Ovary (tissue), 9 donors: ENCODE data around the gene FOXRED2. TPM values are rescaled to one million over a fixed set of nuclear protein-coding genes. Genes with fewer than 3 reads are reported as not detected.

Experiments
- DNase-seq, 5 donors: peaks; one replicate each; pipeline ENCODE4 v3.0.0-alpha.2; 2019 to 2020
- H3K27ac ChIP-seq, 2 donors: fragments of 200-600 bp; one replicate each; pipeline versions ENCODE4 v1.5.1 to v1.8.0; 2019 to 2022
- H3K27me3 ChIP-seq: fragments of 200-600 bp; one replicate; pipeline ENCODE4 v1.8.0; 2022
- H3K36me3 ChIP-seq: fragments of 200-600 bp; sonication (generic); one replicate; pipeline ENCODE4 v1.5.1; 2019
- H3K4me1 ChIP-seq: one replicate; pipeline ENCODE4 v1.8.1; 2013; ENCODE audit warnings: mild to moderate bottlenecking, moderate library complexity; ENCODE audit not compliant: insufficient read depth
- H3K4me3 ChIP-seq: fragments of 200-600 bp; sonication (generic); one replicate; pipeline ENCODE4 v1.5.1; 2017
- H3K9me3 ChIP-seq, 2 donors: fragments of 200-600 bp in 1 of 2; sonication (generic) in 1 of 2; one replicate each; pipeline versions ENCODE4 v1.5.1 to v1.8.1; 2013 to 2019; ENCODE audit warnings: mild to moderate bottlenecking in 1 of 2, moderate library complexity in 1 of 2
- CTCF ChIP-seq, 3 donors: fragments of 450-650 bp in 2 of 3; fragments of 200-600 bp in 1 of 3; IDR thresholded peaks; one replicate each; pipeline versions ENCODE4 v1.5.1 to v1.8.0; 2016 to 2022; ENCODE audit warnings: antibody characterized with exemption in 3 of 3, mild to moderate bottlenecking in 1 of 3
- EP300 ChIP-seq: sonication (generic); formaldehyde crosslinking; IDR thresholded peaks from one replicate; pipeline ENCODE4 v1.6.1; 2017; ENCODE audit warnings: antibody characterized with exemption
- POLR2A ChIP-seq: fragments of 450-650 bp; IDR thresholded peaks from one replicate; pipeline ENCODE4 v1.6.1; 2017; ENCODE audit warnings: antibody characterized with exemption, mild to moderate bottlenecking, moderate library complexity
- WGBS, 3 donors: extraction: QIAGEN DNeasy Blood & Tissue Kit in 1 of 3; methylation state at CpG; one replicate each; pipeline versions ENCODE4 v1.1.5 to v1.1.7; 2013 to 2017; 5-methylcytosine and 5-hydroxymethylcytosine counted together
- intact Hi-C, 4 donors: fragments of 100-400 bp; cut with DNase I; formaldehyde crosslinking; loops; one replicate each; pipeline versions ENCODE4 v1.11.0 to v1.15.1; 2022 to 2023
- polyA plus RNA-seq, 2 donors: library from polyadenylated mRNA; stranded (reverse); fragments of 200-250 nt in 1 of 2; fragments of 350-450 nt in 1 of 2; fragmentation: Illumina TruSeq in 1 of 2; extraction: RNeasy Lipid Tissue Mini Kit (QIAGEN cat#74804) in 1 of 2; gene quantifications; one replicate each; pipeline ENCODE4 v1.2.3, GENCODE V29; 2013 to 2014
- total RNA-seq, 7 donors: library from RNA; depleted of rRNA in 2 of 7; stranded (reverse); fragments of >200 nt in 2 of 7; fragmentation: NEBNext Ultra II Directional in 3 of 7; extraction: Animal tissue kit (Norgen Biotek cat#: 25700) in 3 of 7; gene quantifications; one replicate each; pipeline versions ENCODE4 v1.1.0 to v1.2.4, GENCODE V29; 2016 to 2023
- donor health status: DM: no; HTN: no; CAD: no; lungs with moderate emphysema.
- donor health status: DM: no; HTN: no; CAD: no.
- donor health status: Bipolar disorder and iron deficiency.
- donor health status: DM: yes; HTN: yes; CAD: no.
- donor health status: DM: no; HTN: no; CAD: no.
- donor health status: DM: yes; HTN: yes; CAD: no.

Gene FOXRED2
- total and polyA plus RNA-seq, 9 donors = 6.9 to 30.7 (median 23.1) TPM

GRCh38 chr22:36549033-36549432 lies 42.2 kb upstream of the FOXRED2 start:
- H3K9me3 ChIP-seq = no peaks in the 10 kb centered on the region
- H3K36me3 ChIP-seq = no peaks in the 10 kb centered on the region
- H3K27me3 ChIP-seq = no peaks in the 10 kb centered on the region
- no peak overlapping the region for H3K27ac ChIP-seq
- 43 to 47% (median 44%) methylated on average over 5 of the region's 5 CpGs for WGBS, 3 donors
- intact Hi-C loops = loop anchor here in 1 of 4 donors (10.0 kb wide), 1 partner anchor 216 kb away; no protein-coding TSS in a partner anchor
- TF ChIP-seq POLR2A = no peak
- no peak for TF ChIP-seq CTCF (IDR thresholded peaks at IDR 0.05)
- TF ChIP-seq EP300 = no peak
- H3K4me3 ChIP-seq = no peak overlapping the region
- H3K4me1 ChIP-seq = no peaks in the 10 kb centered on the region
- no peak for DNase-seq

DNA sequence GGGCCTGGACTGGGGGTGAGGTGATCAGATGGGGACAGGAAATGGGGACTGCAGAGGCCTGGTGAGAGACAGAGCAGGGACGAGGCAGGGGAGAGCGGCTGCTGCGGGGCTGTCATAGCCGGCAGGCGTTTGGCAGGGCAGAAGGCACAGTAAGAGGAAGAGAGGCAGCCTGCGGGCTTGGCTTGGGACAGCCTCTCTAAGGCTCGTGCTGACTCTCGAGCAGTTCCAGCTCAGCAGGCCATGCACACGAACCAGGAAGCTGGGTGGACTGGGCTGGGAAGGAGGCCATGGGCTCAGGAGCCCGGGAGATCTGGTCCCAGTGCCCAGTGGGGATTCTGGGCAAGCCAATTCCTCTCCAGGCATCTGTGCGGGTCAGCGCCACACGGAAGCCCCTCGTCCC lies 41.8 kb upstream of the FOXRED2 start:
- 43 to 44% (median 44%) methylated on average over 13 to 14 of the region's 14 CpGs for WGBS, 3 donors
- DNase-seq = no peak
- no peaks in the 10 kb centered on the region for H3K36me3 ChIP-seq
- no peaks in the 10 kb centered on the region for H3K4me1 ChIP-seq
- H3K9me3 ChIP-seq = no peaks in the 10 kb centered on the region
- no peaks in the 10 kb centered on the region for H3K27me3 ChIP-seq
- TF ChIP-seq POLR2A (no peak), CTCF (IDR thresholded peaks at IDR 0.05) (no peak), EP300 (no peak)
- intact Hi-C loops = loop anchor here in 1 of 4 donors (10.0 kb wide), 1 partner anchor 216 kb away; no protein-coding TSS in a partner anchor
- H3K4me3 ChIP-seq = no peak overlapping the region
- H3K27ac ChIP-seq = no peak overlapping the region

DNA sequence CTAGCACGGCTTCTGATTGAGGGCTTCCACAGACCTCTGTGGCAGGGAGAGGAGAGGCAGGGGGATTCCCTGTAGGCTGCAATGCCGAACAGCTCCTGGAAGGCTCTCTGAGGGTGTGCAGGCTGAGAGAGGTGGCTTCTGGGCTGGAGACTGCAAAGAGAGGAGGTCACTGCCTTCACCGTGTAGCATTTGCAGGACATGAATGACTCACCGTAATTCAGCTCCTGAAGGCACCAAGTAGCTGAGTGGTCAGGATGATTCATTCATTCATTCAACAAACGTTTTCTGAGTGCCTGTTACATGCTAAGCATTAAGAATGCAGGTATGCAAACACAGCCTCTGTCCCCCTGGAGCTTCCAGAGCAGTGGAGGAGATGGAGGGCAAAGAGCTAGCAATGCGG lies 40.1 kb upstream of the FOXRED2 start:
- TF ChIP-seq EP300 (no peak), POLR2A (no peak), CTCF (IDR thresholded peaks at IDR 0.05) (no peak)
- intact Hi-C loops = loop anchor here in 1 of 4 donors (10.0 kb wide), 1 partner anchor 218 kb away; no protein-coding TSS in a partner anchor
- no peak overlapping the region for H3K27ac ChIP-seq
- H3K4me3 ChIP-seq = no peak overlapping the region
- no peaks in the 10 kb centered on the region for H3K36me3 ChIP-seq
- DNase-seq = no peak
- H3K9me3 ChIP-seq = no peaks in the 10 kb centered on the region
- no peaks in the 10 kb centered on the region for H3K27me3 ChIP-seq
- WGBS, 3 donors = 24 to 35% (median 33%) methylated on average over 6 of the region's 6 CpGs
- no peaks in the 10 kb centered on the region for H3K4me1 ChIP-seq

DNA sequence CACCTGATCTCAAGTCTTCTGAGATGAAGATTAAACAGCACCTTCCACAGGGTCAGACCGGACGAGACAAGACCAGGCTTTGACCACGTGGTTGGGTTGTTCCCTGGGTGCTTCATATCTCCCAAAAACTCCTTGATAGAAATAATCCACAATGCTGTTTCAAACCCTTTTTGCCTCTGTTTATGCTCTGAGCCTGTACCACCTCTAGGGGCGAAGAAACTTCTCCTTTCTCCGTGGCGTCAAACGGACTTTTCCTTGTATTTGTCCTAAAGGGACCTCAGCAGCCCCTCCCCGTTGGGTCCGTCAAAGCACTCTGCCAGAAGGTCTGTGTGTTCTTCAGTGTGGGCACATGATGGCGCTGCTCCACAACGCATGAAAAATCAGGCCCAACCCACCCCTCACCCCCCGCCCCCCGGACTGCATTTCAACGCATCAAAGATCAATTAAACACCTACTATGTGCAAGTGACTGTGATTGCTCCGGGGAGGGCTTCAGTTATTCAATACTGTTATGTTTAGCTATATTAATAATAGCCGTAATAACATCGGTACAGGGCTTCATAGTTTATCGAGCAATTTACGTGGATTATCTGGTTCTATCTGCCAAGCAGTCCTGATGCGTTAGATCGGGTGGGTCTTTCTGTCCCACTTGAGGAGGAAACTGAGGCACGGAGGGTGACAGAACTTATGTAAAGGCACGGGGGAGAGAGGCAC lies 39.4 kb upstream of the FOXRED2 start:
- no peak for DNase-seq
- 11 to 17% (median 11%) methylated on average over 23 of the region's 23 CpGs for WGBS, 3 donors
- no peaks in the 10 kb centered on the region for H3K9me3 ChIP-seq
- H3K36me3 ChIP-seq = no peaks in the 10 kb centered on the region
- H3K27me3 ChIP-seq = no peaks in the 10 kb centered on the region
- H3K4me1 ChIP-seq = no peaks in the 10 kb centered on the region
- H3K4me3 ChIP-seq = no peak overlapping the region
- no peak overlapping the region for H3K27ac ChIP-seq
- TF ChIP-seq EP300 (no peak), POLR2A (no peak), CTCF (IDR thresholded peaks at IDR 0.05) (no peak)
- intact Hi-C loops = loop anchor here in 1 of 4 donors (10.0 kb wide), 1 partner anchor 219 kb away; no protein-coding TSS in a partner anchor
